T-helper 2 cell treated with Interferon-gamma antibody and Interleukin-4, amounts not matched to agents 5 μg/mL and 100 μg/mL, for 36 hours (primary cell): ENCODE results near the gene PILRB.

Experiments used
- DNase-seq: peaks from one replicate; pipeline ENCODE4 v3.0.0; 2021; ENCODE audit warnings: low spot score
- H3K27ac Mint-ChIP-seq: one replicate; pipeline ENCODE4 v1.8.0; 2021; ENCODE audit warnings: mild to moderate bottlenecking, mixed read lengths
- H3K27me3 Mint-ChIP-seq: one replicate; pipeline ENCODE4 v1.8.0; 2021; ENCODE audit warnings: low read depth, mixed read lengths
- H3K36me3 Mint-ChIP-seq: one replicate; pipeline ENCODE4 v1.8.0; 2021; ENCODE audit warnings: low read depth, mixed read lengths
- H3K4me1 Mint-ChIP-seq: one replicate; pipeline ENCODE4 v1.8.0; 2021; ENCODE audit warnings: low read depth, mixed read lengths
- H3K4me3 Mint-ChIP-seq: one replicate; pipeline ENCODE4 v1.8.0; 2022; ENCODE audit warnings: mild to moderate bottlenecking, moderate library complexity, mixed read lengths
- H3K9me3 Mint-ChIP-seq: one replicate; pipeline ENCODE4 v1.8.0; 2021; ENCODE audit warnings: mixed read lengths

PILRB gene

GRCh38 chr7:100397315-100398081 is 39.6 kb downstream of the PILRB start:
- no peaks in the 10 kb centered on the region for H3K36me3 Mint-ChIP-seq
- peaks cover 47% of the 10 kb centered on the region for H3K27me3 Mint-ChIP-seq
- peak overlapping the region; percentile 88 for H3K27ac Mint-ChIP-seq
- no peak for DNase-seq
- H3K4me3 Mint-ChIP-seq, result peak overlapping the region; percentile 68
- H3K9me3 Mint-ChIP-seq, result no peaks in the 10 kb centered on the region
- H3K4me1 Mint-ChIP-seq, result peaks cover 16% of the 10 kb centered on the region

DNA sequence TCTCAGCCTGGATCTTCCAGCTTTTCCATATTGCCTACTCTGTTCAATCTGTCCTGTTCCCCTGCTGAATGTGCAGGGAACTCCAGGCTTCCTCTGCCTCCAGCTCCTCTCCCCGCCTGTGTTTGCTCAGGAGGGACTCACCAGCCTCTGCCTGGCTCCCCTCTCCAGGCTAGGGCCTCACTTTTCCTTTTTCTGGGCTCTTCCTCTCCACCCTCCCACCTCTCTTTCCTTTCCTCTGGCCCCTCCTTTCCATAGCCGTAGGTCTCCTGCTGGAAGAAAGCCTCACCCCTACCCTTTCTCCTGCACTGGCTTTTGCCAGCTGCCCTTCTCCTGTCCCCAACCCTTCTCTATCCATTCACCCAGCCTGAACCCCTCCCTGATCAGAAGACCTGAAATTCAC is 40.3 kb downstream of the PILRB start:
- Mint-ChIP-seq H3K4me3 (no peak overlapping the region), H3K27me3 (peaks cover 47% of the 10 kb centered on the region), H3K9me3 (no peaks in the 10 kb centered on the region), H3K27ac (peak overlapping the region; percentile 2), H3K4me1 (peaks cover 16% of the 10 kb centered on the region), H3K36me3 (no peaks in the 10 kb centered on the region)
- no peak for DNase-seq

DNA sequence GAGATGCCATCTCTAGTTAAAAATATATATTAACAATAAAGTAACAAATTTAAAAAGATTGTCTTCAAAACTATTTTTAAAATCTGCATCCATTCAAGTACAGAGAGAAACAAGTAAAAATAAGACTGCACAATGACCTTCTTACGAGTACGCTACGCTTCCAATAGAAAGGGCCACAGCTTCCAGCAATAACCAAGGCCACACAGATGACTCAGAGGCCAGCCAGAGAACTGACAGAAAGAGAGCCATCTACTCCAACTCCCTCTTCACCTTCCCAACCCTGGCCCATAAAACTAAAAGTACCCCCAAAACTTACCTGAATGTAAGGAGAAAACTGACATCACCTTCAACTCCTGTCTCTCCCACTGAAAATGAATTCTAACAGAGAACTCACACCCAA is 42.1 kb downstream of the PILRB start:
- no peak overlapping the region for H3K27ac Mint-ChIP-seq
- no peak for DNase-seq
- no peaks in the 10 kb centered on the region for H3K36me3 Mint-ChIP-seq
- H3K27me3 Mint-ChIP-seq, result peaks cover 47% of the 10 kb centered on the region
- peaks cover 16% of the 10 kb centered on the region for H3K4me1 Mint-ChIP-seq
- no peak overlapping the region for H3K4me3 Mint-ChIP-seq
- H3K9me3 Mint-ChIP-seq, result no peaks in the 10 kb centered on the region

- no peak for DNase-seq
- Mint-ChIP-seq H3K4me3 (no peak overlapping the region), H3K36me3 (no peaks in the 10 kb centered on the region), H3K4me1 (peaks cover 14% of the 10 kb centered on the region), H3K9me3 (no peaks in the 10 kb centered on the region), H3K27ac (no peak overlapping the region), H3K27me3 (peaks cover 42% of the 10 kb centered on the region)
Measured at GRCh38 chr7:100400656-100401055, 42.7 kb downstream of the PILRB start.

DNA sequence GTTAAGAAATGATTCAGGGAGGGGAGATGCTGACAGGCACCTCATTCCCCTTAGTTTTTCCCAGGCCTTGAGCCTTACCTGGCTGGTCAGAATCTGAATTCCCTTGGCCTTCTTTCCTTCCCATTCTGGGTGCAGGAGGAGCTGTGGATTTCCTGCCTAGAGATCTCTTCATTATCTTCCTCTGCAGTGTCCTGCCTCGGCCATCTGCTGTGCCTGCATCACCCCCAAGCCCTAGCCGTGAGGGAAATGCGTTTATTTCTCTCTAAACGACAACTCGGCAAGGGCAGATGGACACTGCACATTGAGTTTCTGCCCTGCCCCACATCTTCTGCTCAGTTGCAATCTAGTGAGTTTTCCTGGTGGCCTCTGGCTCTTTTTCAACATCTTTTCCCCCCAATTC is 43.9 kb downstream of the PILRB start:
- no peak for DNase-seq
- H3K27ac Mint-ChIP-seq, result no peak overlapping the region
- no peaks in the 10 kb centered on the region for H3K36me3 Mint-ChIP-seq
- peaks cover 46% of the 10 kb centered on the region for H3K27me3 Mint-ChIP-seq
- H3K9me3 Mint-ChIP-seq, result no peaks in the 10 kb centered on the region
- peaks cover 9% of the 10 kb centered on the region for H3K4me1 Mint-ChIP-seq
- no peak overlapping the region for H3K4me3 Mint-ChIP-seq

GRCh38 chr7:100402241-100402640 is 44.3 kb downstream of the PILRB start:
- no peaks in the 10 kb centered on the region for H3K9me3 Mint-ChIP-seq
- H3K27ac Mint-ChIP-seq, result no peak overlapping the region
- DNase-seq, result no peak
- peaks cover 5% of the 10 kb centered on the region for H3K4me1 Mint-ChIP-seq
- H3K4me3 Mint-ChIP-seq, result no peak overlapping the region
- no peaks in the 10 kb centered on the region for H3K36me3 Mint-ChIP-seq
- peaks cover 49% of the 10 kb centered on the region for H3K27me3 Mint-ChIP-seq

GRCh38 chr7:100406767-100407166 is 48.9 kb downstream of the PILRB start:
- DNase-seq, result no peak
- no peak overlapping the region for H3K27ac Mint-ChIP-seq
- no peaks in the 10 kb centered on the region for H3K9me3 Mint-ChIP-seq
- H3K4me1 Mint-ChIP-seq, result no peaks in the 10 kb centered on the region
- H3K27me3 Mint-ChIP-seq, result peaks cover 23% of the 10 kb centered on the region
- H3K36me3 Mint-ChIP-seq, result no peaks in the 10 kb centered on the region
- H3K4me3 Mint-ChIP-seq, result no peak overlapping the region

GRCh38 chr7:100407285-100408180 is 49.6 kb downstream of the PILRB start:
- Mint-ChIP-seq H3K9me3 (no peaks in the 10 kb centered on the region), H3K27ac (no peak overlapping the region), H3K4me3 (no peak overlapping the region), H3K4me1 (no peaks in the 10 kb centered on the region), H3K27me3 (peaks cover 20% of the 10 kb centered on the region), H3K36me3 (no peaks in the 10 kb centered on the region)
- DNase-seq, result peak; percentile 31

DNA sequence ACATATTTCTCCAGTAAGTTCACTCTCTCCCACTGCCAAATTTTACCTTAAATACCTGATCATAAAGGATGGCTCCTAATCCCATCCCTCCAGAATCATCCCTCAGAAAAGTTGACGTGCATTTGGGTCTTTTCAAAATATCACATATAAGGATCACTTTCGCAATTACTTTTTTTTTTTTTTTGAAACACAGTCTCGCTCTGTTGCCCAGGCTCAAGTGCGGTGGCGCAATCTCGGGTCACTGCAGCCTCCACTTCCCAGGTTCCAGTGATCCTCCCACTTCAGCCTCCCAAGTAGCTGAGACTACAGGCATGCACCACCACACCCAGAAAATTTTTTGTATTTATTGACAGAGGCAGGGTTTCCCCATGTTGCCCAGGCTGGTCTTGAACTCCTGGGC is 53.2 kb downstream of the PILRB start:
- H3K27me3 Mint-ChIP-seq, result peaks cover 13% of the 10 kb centered on the region
- no peaks in the 10 kb centered on the region for H3K36me3 Mint-ChIP-seq
- no peaks in the 10 kb centered on the region for H3K9me3 Mint-ChIP-seq
- H3K27ac Mint-ChIP-seq, result no peak overlapping the region
- no peak overlapping the region for H3K4me3 Mint-ChIP-seq
- H3K4me1 Mint-ChIP-seq, result peaks cover 8% of the 10 kb centered on the region
- no peak for DNase-seq

DNA sequence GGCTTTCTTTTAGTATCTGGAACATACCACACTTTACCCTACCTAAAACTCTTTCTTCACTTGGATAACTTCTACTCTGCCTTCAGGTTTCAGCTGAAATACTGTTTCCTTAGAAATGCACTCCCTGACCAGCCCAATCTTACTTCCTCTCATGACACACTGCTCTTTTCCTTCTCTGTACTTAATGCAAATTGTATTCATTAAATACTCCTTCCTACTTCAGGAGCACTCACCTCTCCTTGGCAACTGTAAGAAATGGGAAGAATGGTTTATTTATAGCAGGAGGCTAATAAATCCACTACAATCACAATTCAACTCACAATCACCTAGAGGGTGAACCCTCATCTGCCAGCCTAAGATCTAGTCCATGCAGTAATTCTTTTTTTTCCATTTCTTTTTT is 55.4 kb downstream of the PILRB start:
- Mint-ChIP-seq H3K4me1 (peaks cover 8% of the 10 kb centered on the region), H3K27ac (no peak overlapping the region), H3K27me3 (peaks cover 5% of the 10 kb centered on the region), H3K9me3 (no peaks in the 10 kb centered on the region), H3K4me3 (no peak overlapping the region), H3K36me3 (no peaks in the 10 kb centered on the region)
- no peak for DNase-seq

DNA sequence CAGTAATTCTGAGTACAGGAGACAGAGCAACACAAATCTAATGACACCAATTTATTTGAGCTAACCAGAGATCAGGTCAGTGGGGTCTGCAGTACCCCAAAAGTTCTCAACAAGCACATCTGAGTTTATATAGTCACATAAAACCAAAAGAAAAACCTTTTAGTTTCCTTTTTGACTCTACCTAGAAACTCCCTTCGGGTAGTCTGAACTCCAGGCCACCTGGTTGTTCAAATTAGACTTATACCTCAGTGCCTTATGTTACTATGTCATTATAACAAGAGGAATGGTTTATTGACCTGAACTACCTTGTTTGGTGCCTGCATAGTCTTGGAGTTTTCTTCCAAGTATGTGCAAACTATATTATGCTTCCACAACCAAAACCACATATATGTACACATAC is 56.0 kb downstream of the PILRB start:
- H3K27ac Mint-ChIP-seq, result no peak overlapping the region
- H3K27me3 Mint-ChIP-seq, result peaks cover 5% of the 10 kb centered on the region
- no peak for DNase-seq
- no peak overlapping the region for H3K4me3 Mint-ChIP-seq
- H3K9me3 Mint-ChIP-seq, result no peaks in the 10 kb centered on the region
- H3K4me1 Mint-ChIP-seq, result peaks cover 8% of the 10 kb centered on the region
- H3K36me3 Mint-ChIP-seq, result no peaks in the 10 kb centered on the region

GRCh38 chr7:100415448-100415847 is 57.5 kb downstream of the PILRB start:
- H3K9me3 Mint-ChIP-seq, result no peaks in the 10 kb centered on the region
- peaks cover 5% of the 10 kb centered on the region for H3K27me3 Mint-ChIP-seq
- no peak overlapping the region for H3K27ac Mint-ChIP-seq
- H3K4me1 Mint-ChIP-seq, result peaks cover 8% of the 10 kb centered on the region
- no peak overlapping the region for H3K4me3 Mint-ChIP-seq
- no peak for DNase-seq
- H3K36me3 Mint-ChIP-seq, result no peaks in the 10 kb centered on the region
